Adrenal gland (tissue), 12 donors: ENCODE data around the gene CYP17A1. TPM values are rescaled to one million over a fixed set of nuclear protein-coding genes. Genes with fewer than 3 reads are reported as not detected.
"Not testable (repeated sequence)": the region's sequence is repeated elsewhere in the genome, so short reads cannot be mapped to it uniquely, and the experiment has no call there.

Experiments
- DNase-seq, 7 donors: peaks; one replicate each; pipeline ENCODE4 v3.0.0-alpha.2; 2019 to 2020
- H3K27ac ChIP-seq, 5 donors: fragments of 200-600 bp; sonication (generic) in 4 of 5; 1 replicate in 3 of 5; 2 replicates in 2 of 5; pipeline versions ENCODE4 v1.5.1 to v1.8.0; 2016 to 2020; ENCODE audit warnings: mild to moderate bottlenecking in 1 of 5
- H3K27me3 ChIP-seq: fragments of 200-600 bp; 2 replicates; pipeline ENCODE4 v1.8.0; 2021
- H3K36me3 ChIP-seq, 2 donors: fragments of 200-600 bp; replicated peaks in 1 of 2; 1 replicate in 1 of 2; 2 replicates in 1 of 2; pipeline versions ENCODE4 v1.5.1 to v1.8.0; 2018 to 2022
- H3K4me1 ChIP-seq, 2 donors: fragments of 200-600 bp; replicated peaks in 1 of 2; 1 replicate in 1 of 2; 2 replicates in 1 of 2; pipeline versions ENCODE4 v1.5.1 to v1.8.0; 2018 to 2021
- H3K4me3 ChIP-seq, 4 donors: fragments of 200-600 bp; sonication (generic) in 3 of 4; one replicate each; pipeline ENCODE4 v1.5.1; 2016 to 2018
- H3K9me3 ChIP-seq, 3 donors: fragments of 200-600 bp; sonication (generic) in 1 of 3; replicated peaks in 1 of 3; 1 replicate in 2 of 3; 2 replicates in 1 of 3; pipeline versions ENCODE4 v1.5.1 to v1.8.0; 2016 to 2021
- POLR2A ChIP-seq, 2 donors: fragments of 450-650 bp; IDR thresholded peaks; one replicate each; pipeline ENCODE4 v1.6.1; 2017; ENCODE audit warnings: antibody characterized with exemption in 2 of 2, mild to moderate bottlenecking in 2 of 2, moderate library complexity in 1 of 2
- WGBS, 4 donors: extraction: QIAGEN DNeasy Blood & Tissue Kit in 2 of 4; methylation state at CpG; one replicate each; pipeline versions ENCODE4 v1.1.5 to v1.1.7; 2013 to 2017; 5-methylcytosine and 5-hydroxymethylcytosine counted together
- intact Hi-C, 2 donors: fragments of 100-400 bp; cut with DNase I; formaldehyde crosslinking; loops; one replicate each; pipeline versions ENCODE4 v1.14.1 to v1.15.0; 2022 to 2023
- polyA plus RNA-seq, 3 donors: library from polyadenylated mRNA; stranded (reverse); fragments of 200-250 nt in 2 of 3; fragments of 350-450 nt in 1 of 3; fragmentation: Illumina TruSeq in 1 of 3; extraction: RNeasy Lipid Tissue Mini Kit (QIAGEN cat#74804) in 1 of 3; gene quantifications; one replicate each; pipeline ENCODE4 v1.2.3, GENCODE V29; 2013 to 2014
- total RNA-seq, 9 donors: library from RNA; depleted of rRNA in 4 of 9; stranded (reverse); fragments of >200 nt in 4 of 9; fragments of 120-200 nt in 1 of 9; fragmentation: NEBNext Ultra II Directional in 1 of 9; extraction: Animal tissue kit (Norgen Biotek cat#: 25700) in 1 of 9; gene quantifications; one replicate each; pipeline versions ENCODE4 v1.1.0 to v1.2.4, GENCODE V29; 2013 to 2023
- TF ChIP-seq, protein P1 (sequence below), 6 experiments: fragments of 450-650 bp in 4 of 6; fragments of 200-600 bp in 2 of 6; sonication (generic) in 1 of 6; IDR thresholded peaks; 1 replicate in 5 of 6; 2 replicates in 1 of 6; pipeline versions ENCODE4 v1.5.1 to v1.8.0; 2016 to 2021; ENCODE audit warnings: antibody characterized with exemption in 6 of 6, mild to moderate bottlenecking in 2 of 6, moderate library complexity in 1 of 6
- donor health status: healthy with polysubstance abuse.
- donor health status: Bipolar disorder and iron deficiency.
- donor health status: DM: yes; HTN: yes; CAD: no.
- donor health status: DM: no; HTN: no; CAD: no.
- donor health status: DM: no; HTN: no; CAD: no.
- donor health status: DM: yes; HTN: yes; CAD: no.

CYP17A1 gene
- total and polyA plus RNA-seq, 12 donors, result 2,313 to 37,742 (median 14,298) TPM

DNA sequence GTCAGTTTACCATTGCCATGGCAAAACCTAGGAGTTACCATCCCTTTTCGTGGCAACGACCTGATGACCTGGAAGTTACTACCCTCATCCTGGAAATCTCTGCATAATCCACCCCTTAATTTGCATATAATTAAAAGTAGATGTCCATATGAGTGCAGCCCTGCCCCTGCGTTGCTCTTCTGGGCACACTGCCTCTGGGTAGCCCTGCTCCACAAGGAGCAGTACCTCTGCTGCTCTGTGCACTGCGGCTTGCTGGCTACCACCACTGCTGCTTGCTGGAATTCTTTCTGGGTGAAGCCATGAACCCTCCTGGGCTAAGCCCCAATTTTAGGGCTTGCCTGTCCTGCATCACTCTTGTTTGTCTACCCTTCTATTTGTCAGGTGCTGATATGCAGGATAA is 12.5 kb downstream of the CYP17A1 start:
- Histone ChIP-seq H3K4me1 (no peaks in the 10 kb centered on the region), H3K36me3 (no peaks in the 10 kb centered on the region), H3K4me3 (no peak overlapping the region), H3K9me3 (no peaks in the 10 kb centered on the region), H3K27me3 (no peaks in the 10 kb centered on the region), H3K27ac (peak overlapping the region in 3 of 5 donors; percentile 19 to 79 (median 32))
- 45 to 61% (median 58%) methylated on average over 4 of the region's 4 CpGs for WGBS, 4 donors
- DNase-seq, result peak in 5 of 7 donors; percentile 53 to 82 (median 67)
- peak in 1 of 2 donors; percentile 39 for TF ChIP-seq POLR2A (IDR thresholded peaks at IDR 0.05)
- TF ChIP-seq, protein P1, sequence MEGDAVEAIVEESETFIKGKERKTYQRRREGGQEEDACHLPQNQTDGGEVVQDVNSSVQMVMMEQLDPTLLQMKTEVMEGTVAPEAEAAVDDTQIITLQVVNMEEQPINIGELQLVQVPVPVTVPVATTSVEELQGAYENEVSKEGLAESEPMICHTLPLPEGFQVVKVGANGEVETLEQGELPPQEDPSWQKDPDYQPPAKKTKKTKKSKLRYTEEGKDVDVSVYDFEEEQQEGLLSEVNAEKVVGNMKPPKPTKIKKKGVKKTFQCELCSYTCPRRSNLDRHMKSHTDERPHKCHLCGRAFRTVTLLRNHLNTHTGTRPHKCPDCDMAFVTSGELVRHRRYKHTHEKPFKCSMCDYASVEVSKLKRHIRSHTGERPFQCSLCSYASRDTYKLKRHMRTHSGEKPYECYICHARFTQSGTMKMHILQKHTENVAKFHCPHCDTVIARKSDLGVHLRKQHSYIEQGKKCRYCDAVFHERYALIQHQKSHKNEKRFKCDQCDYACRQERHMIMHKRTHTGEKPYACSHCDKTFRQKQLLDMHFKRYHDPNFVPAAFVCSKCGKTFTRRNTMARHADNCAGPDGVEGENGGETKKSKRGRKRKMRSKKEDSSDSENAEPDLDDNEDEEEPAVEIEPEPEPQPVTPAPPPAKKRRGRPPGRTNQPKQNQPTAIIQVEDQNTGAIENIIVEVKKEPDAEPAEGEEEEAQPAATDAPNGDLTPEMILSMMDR (IDR thresholded peaks at IDR 0.05), result no peak
- intact Hi-C loops, result loop anchor here (5.0 to 10.0 kb wide), 2 partner anchors 32 to 90 kb away; no protein-coding TSS in a partner anchor

DNA sequence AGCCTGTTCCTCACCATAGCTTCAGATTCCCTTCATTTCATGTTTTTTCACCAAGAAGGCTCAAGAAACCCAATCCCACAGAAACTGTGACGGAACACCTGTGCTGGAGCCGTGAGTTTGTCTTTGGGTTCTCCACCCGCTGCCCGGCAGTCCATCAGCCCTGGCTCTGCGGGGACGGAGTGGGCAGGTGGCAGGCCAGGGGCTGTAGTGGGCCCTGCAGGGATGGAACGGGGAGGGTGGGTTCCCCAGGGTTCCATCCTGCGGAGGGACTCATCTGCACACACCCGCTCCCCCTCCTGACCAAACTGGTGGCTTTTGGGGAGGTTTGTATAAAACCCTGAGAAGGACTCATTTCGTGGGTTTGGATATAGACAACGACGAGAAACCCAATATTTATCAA is 15.0 kb downstream of the CYP17A1 start:
- 92 to 95% (median 94%) methylated on average over 8 to 12 of the region's 12 CpGs for WGBS, 4 donors
- no peak for DNase-seq
- Histone ChIP-seq H3K4me1 (peaks cover 0 to under 1% of the 10 kb centered on the region in 2 donors), H3K9me3 (no peaks in the 10 kb centered on the region), H3K27me3 (no peaks in the 10 kb centered on the region), H3K4me3 (no peak overlapping the region), H3K36me3 (no peaks in the 10 kb centered on the region), H3K27ac (no peak overlapping the region)
- TF ChIP-seq, protein P1 (IDR thresholded peaks at IDR 0.05), result no peak
- TF ChIP-seq POLR2A (IDR thresholded peaks at IDR 0.05), result no peak
- intact Hi-C loops, result loop anchor here (10.0 kb wide), 1 partner anchor 87 kb away; no protein-coding TSS in a partner anchor

DNA sequence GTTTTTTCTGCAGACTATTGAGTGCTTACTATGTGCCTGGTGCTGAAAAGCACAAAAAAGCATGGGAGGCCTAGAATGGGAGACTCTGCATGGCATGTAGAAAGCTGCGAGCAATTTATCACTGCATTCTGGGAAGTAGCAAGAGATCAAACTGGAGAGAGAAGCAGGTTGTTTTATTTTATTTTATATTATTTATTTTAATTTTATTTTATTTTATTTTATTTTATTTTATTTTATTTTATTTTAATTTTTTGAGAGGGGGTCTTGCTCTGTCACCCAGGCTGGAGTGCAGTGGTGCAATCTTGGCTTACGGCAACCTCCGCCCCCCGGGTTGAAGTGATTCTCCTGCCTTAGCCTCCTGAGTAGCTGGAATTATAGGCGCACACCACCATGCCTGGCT is 17.2 kb downstream of the CYP17A1 start:
- WGBS, 4 donors, result 95 to 98% (median 96%) methylated on average over 5 of the region's 5 CpGs
- Histone ChIP-seq H3K27ac (peak overlapping the region in 1 of 5 donors; percentile 90), H3K4me1 (peaks cover 13 to 22% of the 10 kb centered on the region in 2 donors)
- H3K4me3 ChIP-seq, H3K27me3 ChIP-seq, H3K36me3 ChIP-seq, H3K9me3 ChIP-seq, DNase-seq: not testable (repeated sequence)
- intact Hi-C loops, result loop anchor here (10.0 kb wide), 1 partner anchor 85 kb away; no protein-coding TSS in a partner anchor

DNA sequence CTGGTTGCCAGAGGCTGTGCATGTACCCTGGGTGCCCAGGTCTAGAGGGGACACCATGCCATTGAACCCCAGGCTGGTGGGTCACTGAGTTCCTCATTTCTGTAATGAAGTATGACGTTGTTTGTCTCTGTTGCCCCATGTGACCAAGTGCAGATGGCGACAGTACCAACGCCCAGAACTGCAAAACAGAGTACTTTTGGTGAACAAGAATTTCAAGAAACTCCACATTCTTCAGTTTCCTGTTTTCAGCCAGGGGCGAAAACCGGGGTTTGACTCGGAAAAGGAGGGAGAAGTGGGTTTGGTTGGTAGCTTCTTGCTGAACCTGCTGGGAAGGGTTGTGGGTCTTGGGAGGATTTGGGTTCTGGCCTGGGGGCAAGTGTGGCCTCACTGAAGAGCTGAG is 18.2 kb downstream of the CYP17A1 start:
- intact Hi-C loops, result no loop called here
- 52 to 71% (median 66%) methylated on average over 6 of the region's 6 CpGs for WGBS, 4 donors
- Histone ChIP-seq H3K27ac (peak overlapping the region in 4 of 5 donors; percentile 35 to 90 (median 76)), H3K4me3 (no peak overlapping the region), H3K27me3 (no peaks in the 10 kb centered on the region), H3K36me3 (peaks cover 0 to 8% of the 10 kb centered on the region in 2 donors), H3K9me3 (no peaks in the 10 kb centered on the region), H3K4me1 (peaks cover 16 to 32% of the 10 kb centered on the region in 2 donors)
- TF ChIP-seq, protein P1 (IDR thresholded peaks at IDR 0.05), result no peak
- no peak for TF ChIP-seq POLR2A (IDR thresholded peaks at IDR 0.05)
- peak in 5 of 7 donors; percentile 54 to 76 (median 62) for DNase-seq

DNA sequence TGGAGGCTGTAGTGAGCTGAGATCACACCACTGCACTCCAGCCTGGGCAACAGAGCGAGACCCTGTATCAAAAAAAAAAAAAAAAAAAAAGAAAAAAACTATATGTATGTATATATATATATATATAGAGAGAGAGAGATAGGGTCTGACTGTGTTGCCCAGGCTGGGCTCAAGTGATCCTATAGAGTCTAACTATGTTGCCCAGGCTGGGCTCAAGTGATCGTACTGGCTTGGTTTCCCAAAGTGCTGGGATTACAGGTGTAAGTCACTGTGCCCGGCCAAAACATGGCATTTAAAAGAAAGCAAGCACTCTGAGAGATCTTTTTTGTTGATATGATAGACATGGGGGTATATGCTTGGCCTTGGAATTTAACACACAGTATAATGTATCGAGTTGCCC is 20.0 kb downstream of the CYP17A1 start:
- Histone ChIP-seq H3K27ac (peak overlapping the region in 3 of 5 donors; percentile 77 to 97 (median 93)), H3K4me3 (no peak overlapping the region), H3K36me3 (peaks cover 0 to 27% of the 10 kb centered on the region in 2 donors), H3K9me3 (no peaks in the 10 kb centered on the region), H3K4me1 (peaks cover 22 to 43% of the 10 kb centered on the region in 2 donors), H3K27me3 (no peaks in the 10 kb centered on the region)
- TF ChIP-seq, protein P1 (IDR thresholded peaks at IDR 0.05), result no peak
- intact Hi-C loops, result no loop called here
- DNase-seq, result no peak
- 93 to 99% (median 96%) methylated on average over 4 of the region's 4 CpGs for WGBS, 4 donors
